ENCODE results near the gene NFATC1. TPM values are rescaled to one million over a fixed set of nuclear protein-coding genes. Genes with fewer than 3 reads are reported as not detected.
"Not testable (repeated sequence)": the region's sequence is repeated elsewhere in the genome, so short reads cannot be mapped to it uniquely, and the experiment has no call there.

The NFATC1 gene
- total RNA-seq, 1 donor from 2014 or later = 50.8 TPM

DNA sequence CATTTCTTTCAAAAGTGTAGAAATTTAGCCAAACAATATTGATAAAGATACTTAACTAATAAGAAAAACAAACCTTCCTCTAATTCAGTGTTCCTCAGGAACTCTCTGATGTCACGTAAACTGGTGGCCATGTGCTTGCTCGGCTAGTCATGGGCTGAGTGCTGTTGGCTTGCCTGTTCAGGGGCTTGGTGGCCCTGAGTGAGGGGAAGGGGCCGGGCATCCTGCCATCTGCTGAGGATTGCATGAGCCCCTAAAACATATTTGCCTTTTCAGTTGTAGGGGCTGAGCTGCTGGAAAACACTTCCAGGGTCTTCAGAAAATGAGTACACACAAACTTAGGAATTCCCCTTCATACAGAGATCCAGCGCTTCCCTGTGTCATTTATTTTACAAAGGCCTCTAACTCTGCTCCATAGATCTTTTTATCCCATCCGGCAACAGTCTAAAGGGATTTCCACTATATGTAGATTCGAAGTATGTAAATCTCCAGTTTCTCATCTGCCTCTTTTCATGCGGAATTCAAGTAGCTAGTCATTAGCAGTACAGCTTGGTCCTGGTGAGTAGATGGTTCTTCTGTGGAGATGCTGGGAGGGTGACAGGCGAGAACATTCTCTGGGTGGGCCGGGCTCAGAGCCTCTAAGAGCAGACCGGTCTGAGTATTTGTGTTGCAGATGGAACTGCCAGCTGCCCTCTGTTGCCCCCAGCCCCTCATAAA, 20.1 kb upstream of the NFATC1 start:
- DNase-seq (ENCODE audit: low spot score) = no peak

DNA sequence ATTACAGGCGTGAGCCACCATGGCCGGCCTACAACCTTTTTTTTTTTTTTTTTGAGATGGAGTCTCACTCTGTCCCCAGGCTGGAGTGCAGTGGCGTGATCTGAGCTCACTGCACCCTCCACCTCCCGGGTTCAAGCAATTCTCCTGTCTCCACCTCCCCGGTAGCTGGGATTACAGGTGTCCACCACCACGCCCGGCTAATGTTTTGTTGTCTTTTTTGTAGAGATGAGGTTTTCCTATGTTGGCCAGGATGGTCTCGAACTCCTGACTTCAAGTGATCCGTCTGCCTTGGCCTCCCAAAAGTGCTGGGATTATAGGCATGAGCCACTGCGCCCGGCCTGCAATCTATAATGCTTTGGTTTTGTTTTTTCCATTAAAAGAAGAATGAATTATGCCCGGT, 19.1 kb upstream of the NFATC1 start:
- not testable (repeated sequence) for DNase-seq (ENCODE audit: low spot score)

GRCh38 chr18:79377187-79377891, 18.4 kb upstream of the NFATC1 start:
- no peak for DNase-seq (ENCODE audit: low spot score)

DNA sequence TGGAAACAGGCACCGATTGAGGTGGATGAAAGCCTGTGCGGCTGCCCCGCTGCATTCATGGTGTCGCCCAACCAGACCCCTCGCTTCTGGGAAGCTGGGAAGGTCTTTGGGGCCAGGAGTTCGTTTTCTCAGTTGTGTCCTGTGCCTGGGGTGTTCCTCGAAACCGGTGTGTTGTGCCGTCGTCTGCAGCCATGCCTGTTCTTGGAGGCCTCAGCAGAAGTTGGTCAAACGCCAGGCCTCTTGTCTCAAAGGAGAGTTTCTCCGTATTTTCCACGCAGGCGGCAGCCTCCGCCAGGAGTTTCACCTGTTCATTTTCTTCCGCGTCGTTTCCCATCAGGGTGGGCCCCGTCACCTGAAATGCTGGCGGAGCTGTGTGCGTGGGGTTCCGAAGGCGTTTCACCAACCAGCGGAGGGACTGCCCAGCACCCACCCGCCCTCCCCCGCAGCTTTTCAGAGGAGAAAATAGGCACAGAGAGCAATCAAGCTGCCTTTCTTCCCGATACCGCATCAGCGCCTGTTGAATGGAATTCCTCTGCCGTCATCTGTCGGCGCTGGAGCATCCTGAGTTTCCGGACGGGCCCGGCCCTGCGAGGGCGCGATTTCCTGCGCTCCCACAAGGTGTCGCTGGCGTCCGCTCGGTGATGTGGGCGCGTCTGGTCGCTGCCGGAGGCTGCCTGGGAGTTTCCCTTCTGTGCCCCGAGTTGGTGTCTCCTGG, 17.0 kb upstream of the NFATC1 start:
- DNase-seq (ENCODE audit: low spot score) = peak; percentile 68

- no peak for DNase-seq (ENCODE audit: low spot score)
Measured at GRCh38 chr18:79379251-79379905, 16.4 kb upstream of the NFATC1 start.

- DNase-seq (ENCODE audit: low spot score) = no peak
Measured at GRCh38 chr18:79379931-79380815, 15.6 kb upstream of the NFATC1 start.

GRCh38 chr18:79380816-79381806, 14.6 kb upstream of the NFATC1 start:
- peak; percentile 42 for DNase-seq (ENCODE audit: low spot score)

DNA sequence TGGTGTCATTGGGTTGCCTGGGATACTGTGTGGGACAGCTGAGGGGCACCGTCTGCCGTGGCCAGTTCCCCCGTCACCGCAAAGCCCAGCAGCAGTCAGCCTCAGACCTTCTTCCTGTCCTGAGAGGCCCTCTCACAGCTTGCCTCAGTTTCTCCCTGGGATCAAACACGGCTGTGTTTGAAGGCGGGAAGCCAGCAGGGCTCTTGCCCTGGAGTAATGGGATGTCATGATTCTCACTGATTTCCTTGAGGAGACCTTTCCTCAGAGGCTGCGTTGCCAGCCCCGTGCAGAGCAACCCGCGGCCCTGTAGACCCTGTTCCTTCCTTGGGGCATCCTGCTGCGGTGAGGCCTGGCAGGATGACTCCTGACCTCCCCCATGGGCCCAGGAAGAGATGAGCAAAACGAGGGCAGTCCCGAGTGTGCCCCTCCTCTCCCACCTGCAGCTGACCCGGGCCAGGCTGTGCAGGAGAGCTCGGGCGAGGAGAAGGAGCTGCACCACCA, 13.9 kb upstream of the NFATC1 start:
- no peak for DNase-seq (ENCODE audit: low spot score)

GRCh38 chr18:79382681-79383387, 12.9 kb upstream of the NFATC1 start:
- DNase-seq (ENCODE audit: low spot score) = no peak

GRCh38 chr18:79383388-79384056, 12.2 kb upstream of the NFATC1 start:
- no peak for DNase-seq (ENCODE audit: low spot score)

DNA sequence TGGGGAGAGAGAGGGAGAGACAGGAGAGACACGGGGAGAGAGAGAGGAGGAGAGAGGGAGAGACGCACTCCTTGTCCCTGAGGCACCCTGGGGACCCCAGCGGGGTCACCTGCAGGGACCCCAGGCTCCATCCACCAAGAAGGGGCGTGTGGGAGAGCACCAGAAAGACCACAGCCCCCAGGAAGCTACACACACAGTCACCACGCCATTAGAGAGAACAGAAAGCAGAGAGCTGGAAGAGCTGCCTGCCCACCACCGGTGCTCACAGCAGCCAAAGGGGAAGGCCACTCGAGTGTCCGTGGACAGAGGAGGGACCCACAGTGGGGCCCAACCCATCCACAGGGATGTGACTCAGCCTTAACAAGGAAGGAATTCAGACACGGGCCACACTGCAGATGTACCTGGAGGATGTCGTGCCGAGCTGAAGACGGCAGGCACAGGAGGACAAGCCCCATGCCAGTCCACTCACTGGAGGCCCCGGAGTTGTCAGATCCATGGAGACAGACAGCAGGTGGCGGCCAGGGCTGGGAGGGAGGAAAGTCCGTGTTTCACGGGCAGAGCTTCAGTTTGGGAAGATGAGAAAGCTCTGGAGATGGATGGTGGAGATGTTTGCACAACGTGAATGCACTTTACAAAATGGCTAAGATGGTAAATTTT, 11.5 kb upstream of the NFATC1 start:
- DNase-seq (ENCODE audit: low spot score) = no peak

GRCh38 chr18:79384834-79385233, 10.9 kb upstream of the NFATC1 start:
- no peak for DNase-seq (ENCODE audit: low spot score)

DNA sequence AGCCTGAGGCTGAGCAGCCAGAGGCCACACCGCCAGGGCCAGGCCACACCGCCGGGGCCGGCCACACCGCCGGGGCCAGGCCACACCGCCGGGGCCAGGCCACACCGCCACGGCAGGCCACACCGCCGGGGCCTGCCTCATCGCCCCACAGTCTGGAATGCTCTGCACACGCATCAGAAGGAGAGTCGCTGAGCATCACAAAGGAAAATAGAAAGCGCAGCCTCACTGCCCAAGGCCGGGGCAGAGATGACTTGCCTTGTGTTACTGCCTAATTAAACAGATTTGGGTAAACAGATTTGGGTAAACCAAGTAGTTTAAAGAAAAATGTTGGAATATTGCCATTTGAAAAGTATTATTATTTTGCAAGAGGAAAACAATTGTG, 10.4 kb upstream of the NFATC1 start:
- no peak for DNase-seq (ENCODE audit: low spot score)

DNA sequence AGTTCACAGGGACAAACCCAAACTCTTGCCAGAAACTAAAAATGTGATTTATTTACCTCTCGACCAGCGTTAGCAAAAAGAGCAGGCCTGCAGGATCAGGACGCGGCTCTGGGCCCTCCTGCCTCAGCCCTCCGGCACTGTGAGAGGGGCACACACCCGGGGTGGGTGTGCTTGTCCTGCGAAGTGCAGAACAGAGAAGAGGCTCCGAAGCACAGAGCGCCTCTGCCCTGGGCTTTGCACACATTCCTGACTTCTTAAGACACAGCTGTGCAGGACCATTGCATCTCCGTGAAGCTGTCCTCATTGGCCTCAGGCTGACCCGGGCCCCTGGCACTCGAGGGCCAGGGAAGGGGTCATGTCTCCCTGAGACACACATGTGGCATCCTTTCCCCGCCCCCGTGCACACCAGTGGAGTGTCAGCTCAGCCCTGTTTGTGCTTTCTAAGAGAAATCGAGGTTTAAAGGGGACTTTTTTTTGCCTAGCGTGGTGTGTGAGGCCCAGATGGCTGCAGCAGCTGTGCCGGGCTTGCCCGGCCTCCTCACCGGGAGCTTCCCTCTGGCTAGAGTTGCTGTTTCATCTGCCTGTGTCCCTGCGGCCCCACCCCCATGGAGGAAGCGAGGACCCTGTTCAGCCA, 9.9 kb upstream of the NFATC1 start:
- no peak for DNase-seq (ENCODE audit: low spot score)

GRCh38 chr18:79386547-79386946, 9.2 kb upstream of the NFATC1 start:
- no peak for DNase-seq (ENCODE audit: low spot score)

GRCh38 chr18:79387214-79387613, 8.5 kb upstream of the NFATC1 start:
- DNase-seq (ENCODE audit: low spot score) = no peak

DNA sequence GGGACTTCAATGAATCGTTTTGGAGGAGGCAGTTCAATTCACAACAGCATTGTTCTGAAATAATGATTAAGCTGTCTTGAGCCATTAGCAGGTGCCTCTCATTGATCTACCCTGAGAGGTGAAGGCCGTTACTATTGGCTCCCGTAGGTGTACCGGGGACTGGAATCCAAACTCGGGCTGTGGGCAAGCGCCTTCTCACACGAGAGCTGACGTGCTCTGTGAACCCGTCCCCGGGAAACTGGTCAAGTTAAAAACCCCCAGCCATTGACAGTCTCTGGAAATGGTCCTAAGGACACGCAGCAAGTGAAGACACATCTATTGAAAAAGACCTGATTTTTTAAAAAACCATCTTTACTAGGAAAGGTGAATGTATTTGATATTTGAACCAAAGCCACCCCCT, 8.1 kb upstream of the NFATC1 start:
- no peak for DNase-seq (ENCODE audit: low spot score)
